Stomach (tissue), 9 donors: ENCODE data around the gene GPR52. TPM values are rescaled to one million over a fixed set of nuclear protein-coding genes. Genes with fewer than 3 reads are reported as not detected.

ENCODE experiments used
- DNase-seq, 2 donors: peaks; one replicate each; pipeline versions ENCODE4 v3.0.0 to v3.0.0-alpha.2; 2013 to 2019
- H3K27ac ChIP-seq, 5 donors: fragments of 200-600 bp in 4 of 5; sonication (generic) in 4 of 5; one replicate each; pipeline ENCODE4 v1.5.1; 2013 to 2019; ENCODE audit warnings: mild to moderate bottlenecking in 1 of 5, moderate library complexity in 1 of 5
- H3K27me3 ChIP-seq, 3 donors: fragments of 200-600 bp; sonication (generic); one replicate each; pipeline ENCODE4 v1.5.1; 2017 to 2019; ENCODE audit warnings: mixed run types in 1 of 3
- H3K36me3 ChIP-seq, 4 donors: fragments of 200-600 bp; sonication (generic); 1 replicate in 3 of 4; 2 replicates in 1 of 4; pipeline ENCODE4 v1.5.1; 2016 to 2019
- H3K4me1 ChIP-seq, 4 donors: fragments of 200-600 bp; sonication (generic); one replicate each; pipeline ENCODE4 v1.5.1; 2016 to 2019
- H3K4me3 ChIP-seq, 4 donors: fragments of 200-600 bp; sonication (generic) in 3 of 4; one replicate each; pipeline ENCODE4 v1.5.1; 2016 to 2019; ENCODE audit warnings: mild to moderate bottlenecking in 1 of 4
- H3K9me3 ChIP-seq, 4 donors: fragments of 200-600 bp; sonication (generic); one replicate each; pipeline ENCODE4 v1.5.1; 2016 to 2019
- CTCF ChIP-seq, 7 experiments: fragments of 450-650 bp in 4 of 7; fragments of 200-600 bp in 3 of 7; sonication (generic) in 3 of 7; IDR thresholded peaks; one replicate each; pipeline ENCODE4 v1.5.1; 2016 to 2019; ENCODE audit warnings: antibody characterized with exemption in 7 of 7, control low read depth in 2 of 7, mild to moderate bottlenecking in 1 of 7
- EP300 ChIP-seq: sonication (generic); formaldehyde crosslinking; IDR thresholded peaks from one replicate; pipeline ENCODE4 v1.6.1; 2017; ENCODE audit warnings: antibody characterized with exemption
- POLR2A ChIP-seq, 4 donors: fragments of 450-650 bp; IDR thresholded peaks; one replicate each; pipeline ENCODE4 v1.6.1; 2016; ENCODE audit warnings: antibody characterized with exemption in 4 of 4, control low read depth in 2 of 4, mild to moderate bottlenecking in 1 of 4, moderate library complexity in 1 of 4
- POLR2AphosphoS5 ChIP-seq, 3 donors: sonication (generic); formaldehyde crosslinking; IDR thresholded peaks; one replicate each; pipeline ENCODE4 v1.6.1; 2016; ENCODE audit warnings: antibody characterized with exemption in 3 of 3
- WGBS, 5 donors: extraction: QIAGEN DNeasy Blood & Tissue Kit in 3 of 5; methylation state at CpG; one replicate each; pipeline versions ENCODE4 v1.1.5 to v1.1.7; 2013 to 2018; 5-methylcytosine and 5-hydroxymethylcytosine counted together
- intact Hi-C: fragments of 100-400 bp; cut with DNase I; formaldehyde crosslinking; loops from one replicate; pipeline ENCODE4 v1.15.1; 2023; ENCODE audit warnings: low total_unique reads
- polyA plus RNA-seq, 3 donors: library from polyadenylated mRNA; stranded (reverse); fragments of 200-250 nt; gene quantifications; one replicate each; pipeline ENCODE4 v1.2.3, GENCODE V29; 2013
- total RNA-seq, 5 donors: library from RNA; depleted of rRNA; stranded (reverse); fragments of >200 nt; gene quantifications; one replicate each; pipeline versions ENCODE4 v1.1.0 to v1.2.3, GENCODE V29; 2014 to 2016
- donor health status: healthy with polysubstance abuse.
- donor health status: Bipolar disorder and iron deficiency.
- donor health status: healthy.

The GPR52 gene
- total and polyA plus RNA-seq, 8 donors = 3.9 to 7.0 TPM; not detected in 6

DNA sequence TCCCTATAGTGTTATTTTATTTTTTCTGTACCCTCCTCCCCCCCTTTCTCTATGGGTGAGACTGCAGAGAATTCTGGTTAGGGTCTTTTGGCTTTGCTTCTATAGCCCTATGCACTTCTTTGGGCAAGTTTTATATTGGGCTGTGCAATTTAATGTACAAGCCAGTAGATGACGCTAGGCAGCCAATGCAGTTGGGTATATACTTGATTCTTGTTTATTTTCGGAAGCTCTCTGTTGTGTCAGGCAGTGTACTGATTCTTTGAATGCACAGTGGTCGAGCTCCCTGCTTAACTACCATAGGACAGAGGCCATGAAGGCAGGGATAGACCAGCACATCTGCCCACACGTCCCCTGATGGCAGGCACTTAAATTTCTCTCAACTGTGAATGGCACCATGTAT lies 34.1 kb upstream of the GPR52 start:
- H3K9me3 ChIP-seq = no peaks in the 10 kb centered on the region
- no peaks in the 10 kb centered on the region for H3K4me1 ChIP-seq
- no peak overlapping the region for H3K4me3 ChIP-seq
- H3K27ac ChIP-seq = no peak overlapping the region
- DNase-seq = no peak
- TF ChIP-seq POLR2A (IDR thresholded peaks at IDR 0.05) = no peak
- no peak for TF ChIP-seq POLR2AphosphoS5 (IDR thresholded peaks at IDR 0.05)
- no peak for TF ChIP-seq EP300
- TF ChIP-seq CTCF (IDR thresholded peaks at IDR 0.05) = no peak
- WGBS, 5 donors = 69 to 81% (median 74%) methylated on average over 4 of the region's 4 CpGs
- no peaks in the 10 kb centered on the region for H3K36me3 ChIP-seq
- no peaks in the 10 kb centered on the region for H3K27me3 ChIP-seq
- intact Hi-C loops = no loop called here

GRCh38 chr1:174414203-174414602 lies 33.6 kb upstream of the GPR52 start:
- DNase-seq = no peak
- WGBS, 5 donors = 48 to 70% (median 68%) methylated on average over 1 of the region's 1 CpG
- intact Hi-C loops = no loop called here

GRCh38 chr1:174415506-174415905 lies 32.3 kb upstream of the GPR52 start:
- DNase-seq = no peak
- H3K4me3 ChIP-seq = no peak overlapping the region
- no peaks in the 10 kb centered on the region for H3K36me3 ChIP-seq
- intact Hi-C loops = no loop called here
- 95 to 99% (median 97%) methylated on average over 2 of the region's 2 CpGs for WGBS, 5 donors
- no peaks in the 10 kb centered on the region for H3K4me1 ChIP-seq
- TF ChIP-seq POLR2A (IDR thresholded peaks at IDR 0.05) = no peak
- no peak for TF ChIP-seq POLR2AphosphoS5 (IDR thresholded peaks at IDR 0.05)
- no peak for TF ChIP-seq EP300
- TF ChIP-seq CTCF (IDR thresholded peaks at IDR 0.05) = no peak
- no peaks in the 10 kb centered on the region for H3K9me3 ChIP-seq
- no peak overlapping the region for H3K27ac ChIP-seq
- H3K27me3 ChIP-seq = no peaks in the 10 kb centered on the region

More at GRCh38 chr1:174414203-174414602, 33.6 kb upstream of the GPR52 start:
- H3K27me3 ChIP-seq = no peaks in the 10 kb centered on the region
- no peaks in the 10 kb centered on the region for H3K4me1 ChIP-seq
- H3K36me3 ChIP-seq = no peaks in the 10 kb centered on the region
- H3K9me3 ChIP-seq = no peaks in the 10 kb centered on the region
- no peak overlapping the region for H3K4me3 ChIP-seq
- no peak overlapping the region for H3K27ac ChIP-seq
- TF ChIP-seq POLR2A (IDR thresholded peaks at IDR 0.05) (no peak), EP300 (no peak), CTCF (IDR thresholded peaks at IDR 0.05) (no peak), POLR2AphosphoS5 (IDR thresholded peaks at IDR 0.05) (no peak)

DNA sequence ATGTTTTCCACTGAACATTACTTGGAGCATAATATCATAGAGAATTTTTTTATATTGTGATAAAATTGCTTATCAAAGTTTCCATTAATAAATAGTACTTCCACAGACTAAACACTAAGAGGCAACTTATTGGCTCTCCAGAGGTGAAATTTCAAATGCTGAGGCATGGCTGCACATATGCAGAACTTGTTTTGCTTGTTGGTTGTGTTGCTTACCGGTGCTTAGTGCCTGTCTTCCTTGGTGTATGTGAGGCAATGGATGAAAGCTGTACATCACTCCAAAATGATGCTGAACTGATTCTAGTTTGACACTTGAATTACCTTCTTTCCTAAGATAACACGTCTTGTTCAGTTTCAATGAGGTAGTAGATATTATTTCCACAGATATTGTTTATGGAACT lies 29.8 kb upstream of the GPR52 start:
- WGBS, 5 donors = 86 to 92% (median 91%) methylated on average over 2 of the region's 2 CpGs
- H3K36me3 ChIP-seq = no peaks in the 10 kb centered on the region
- no peaks in the 10 kb centered on the region for H3K27me3 ChIP-seq
- H3K27ac ChIP-seq = no peak overlapping the region
- intact Hi-C loops = no loop called here
- no peaks in the 10 kb centered on the region for H3K4me1 ChIP-seq
- H3K9me3 ChIP-seq = no peaks in the 10 kb centered on the region
- no peak overlapping the region for H3K4me3 ChIP-seq
- DNase-seq = no peak
- TF ChIP-seq EP300 (no peak), POLR2AphosphoS5 (IDR thresholded peaks at IDR 0.05) (no peak), CTCF (IDR thresholded peaks at IDR 0.05) (no peak), POLR2A (IDR thresholded peaks at IDR 0.05) (no peak)
